Smooth muscle cell of the umbilical artery (primary cell): Measurements from ENCODE around the gene PACRG. TPM values are rescaled to one million over a fixed set of nuclear protein-coding genes. Genes with fewer than 3 reads are reported as not detected.

Experiments
- total RNA-seq: library from RNA; depleted of rRNA; stranded (reverse); fragments of >200 nt; gene quantifications from 2 replicates; pipeline ENCODE4 v1.2.3, GENCODE V29; 2014

PACRG gene
- not detected in 2 replicates for total RNA-seq

GRCh38 chr6:162727322-162728182 is at the start of gene PACRG, which contains the start of gene PRKN:
PACRG (plus strand) TSS chr6:162727974.
PRKN (minus strand) TSS chr6:162727766.

Other genes starting within 250 kb of the PACRG start
- gene PRKN, start 208 bp upstream of the PACRG start, total RNA-seq = 0.30 and 0.92 TPM in 2 replicates